Suprapubic skin (tissue), 4 donors: ENCODE data around the gene KIDINS220. TPM values are rescaled to one million over a fixed set of nuclear protein-coding genes. Genes with fewer than 3 reads are reported as not detected.

Experiments
- DNase-seq, 2 donors: peaks; one replicate each; pipeline ENCODE4 v3.0.0-alpha.2; 2019; ENCODE audit warnings: low spot score in 2 of 2
- H3K27ac ChIP-seq: fragments of 200-600 bp; sonication (generic); one replicate; pipeline ENCODE4 v1.5.1; 2019
- H3K27me3 ChIP-seq: fragments of 200-600 bp; sonication (generic); one replicate; pipeline ENCODE4 v1.5.1; 2019
- H3K36me3 ChIP-seq: fragments of 200-600 bp; sonication (generic); one replicate; pipeline ENCODE4 v1.5.1; 2019
- H3K4me1 ChIP-seq: fragments of 200-600 bp; sonication (generic); one replicate; pipeline ENCODE4 v1.5.1; 2019
- H3K4me3 ChIP-seq: fragments of 200-600 bp; sonication (generic); one replicate; pipeline ENCODE4 v1.5.1; 2019; ENCODE audit warnings: mild to moderate bottlenecking
- H3K9me3 ChIP-seq: fragments of 200-600 bp; sonication (generic); one replicate; pipeline ENCODE4 v1.5.1; 2019
- CTCF ChIP-seq, 2 donors: fragments of 200-600 bp in 1 of 2; fragments of 450-650 bp in 1 of 2; sonication (generic) in 1 of 2; IDR thresholded peaks; one replicate each; pipeline ENCODE4 v1.5.1; 2016 to 2019; ENCODE audit warnings: antibody characterized with exemption in 2 of 2, mild to moderate bottlenecking in 1 of 2, moderate library complexity in 1 of 2
- EP300 ChIP-seq: sonication (generic); formaldehyde crosslinking; IDR thresholded peaks from one replicate; pipeline ENCODE4 v1.6.1; 2017; ENCODE audit warnings: antibody characterized with exemption
- POLR2A ChIP-seq, 2 donors: fragments of 450-650 bp; IDR thresholded peaks; one replicate each; pipeline ENCODE4 v1.6.1; 2017; ENCODE audit warnings: antibody characterized with exemption in 2 of 2, mild to moderate bottlenecking in 2 of 2, moderate library complexity in 2 of 2
- POLR2AphosphoS5 ChIP-seq, 3 donors: sonication (generic); formaldehyde crosslinking; IDR thresholded peaks; one replicate each; pipeline ENCODE4 v1.6.1; 2017; ENCODE audit warnings: antibody characterized with exemption in 3 of 3
- WGBS: methylation state at CpG from one replicate; pipeline ENCODE4 v1.1.5; 2018; 5-methylcytosine and 5-hydroxymethylcytosine counted together
- total RNA-seq, 4 donors: library from RNA; depleted of rRNA; stranded (reverse); fragments of >200 nt; gene quantifications; one replicate each; pipeline ENCODE4 v1.1.0, GENCODE V29; 2016

The KIDINS220 gene
- total RNA-seq, 4 donors from 2014 or later, result 44.7 to 100 (median 53.5) TPM

GRCh38 chr2:8682719-8683667 is 154.4 kb downstream of the KIDINS220 start:
- no peak for DNase-seq
- Histone ChIP-seq H3K4me3 (peak overlapping the region; percentile 77), H3K4me1 (peaks cover 47% of the 10 kb centered on the region), H3K27me3 (no peaks in the 10 kb centered on the region), H3K9me3 (no peaks in the 10 kb centered on the region), H3K36me3 (no peaks in the 10 kb centered on the region), H3K27ac (peak overlapping the region; percentile 83)
- under 1% methylated on average over 30 of the region's 30 CpGs for WGBS
- TF ChIP-seq POLR2AphosphoS5 (IDR thresholded peaks at IDR 0.05), result no peak

GRCh38 chr2:8681786-8682692 is 155.4 kb downstream of the KIDINS220 start, which contains the start of gene ID2:
Gene ID2 (plus strand): TSS chr2:8682056. CDS start chr2:8682166, 110 bp downstream.
- peak within 1 kb of the TSS; percentile 77 for H3K4me3 ChIP-seq
- no peaks in the 10 kb centered on the region for H3K36me3 ChIP-seq
- H3K27ac ChIP-seq, result peak within 1 kb of the TSS; percentile 96
- no peak for TF ChIP-seq EP300
- peak; percentile 97 to 99 for TF ChIP-seq POLR2A (IDR thresholded peaks at IDR 0.05)
- peak; percentile 87 to 99 (median 99) for TF ChIP-seq POLR2AphosphoS5 (IDR thresholded peaks at IDR 0.05)
- no peaks in the 10 kb centered on the region for H3K9me3 ChIP-seq
- under 1% methylated on average over 30 of the region's 70 CpGs for WGBS
- DNase-seq, result peak; percentile 99
- no peaks in the 10 kb centered on the region for H3K27me3 ChIP-seq
- H3K4me1 ChIP-seq, result peaks cover 56% of the 10 kb centered on the region

GRCh38 chr2:8680822-8681760 is 156.3 kb downstream of the KIDINS220 start:
- TF ChIP-seq EP300 (no peak), POLR2A (IDR thresholded peaks at IDR 0.05) (peak in 1 of 2 donors; percentile 17), CTCF (IDR thresholded peaks at IDR 0.05) (no peak), POLR2AphosphoS5 (IDR thresholded peaks at IDR 0.05) (no peak)
- Histone ChIP-seq H3K36me3 (no peaks in the 10 kb centered on the region), H3K27ac (peak overlapping the region; percentile 96), H3K4me1 (peaks cover 64% of the 10 kb centered on the region), H3K27me3 (no peaks in the 10 kb centered on the region), H3K4me3 (peak overlapping the region; percentile 77), H3K9me3 (no peaks in the 10 kb centered on the region)
- peak; percentile 83 to 86 for DNase-seq
- WGBS, result 2% methylated on average over 30 of the region's 30 CpGs

- H3K27ac ChIP-seq, result peak overlapping the region; percentile 96
- H3K4me1 ChIP-seq, result peaks cover 59% of the 10 kb centered on the region
- 14% methylated on average over 19 of the region's 19 CpGs for WGBS
- peak overlapping the region; percentile 77 for H3K4me3 ChIP-seq
- H3K27me3 ChIP-seq, result no peaks in the 10 kb centered on the region
- no peaks in the 10 kb centered on the region for H3K36me3 ChIP-seq
- no peaks in the 10 kb centered on the region for H3K9me3 ChIP-seq
- TF ChIP-seq CTCF (IDR thresholded peaks at IDR 0.05) (no peak), EP300 (no peak), POLR2AphosphoS5 (IDR thresholded peaks at IDR 0.05) (no peak), POLR2A (IDR thresholded peaks at IDR 0.05) (no peak)
- no peak for DNase-seq
These were observed 157.3 kb downstream of the KIDINS220 start for GRCh38 chr2:8679827-8680731.

GRCh38 chr2:8679567-8679826 is 157.9 kb downstream of the KIDINS220 start:
- Histone ChIP-seq H3K4me3 (peak overlapping the region; percentile 54), H3K9me3 (peaks cover 2% of the 10 kb centered on the region), H3K36me3 (no peaks in the 10 kb centered on the region), H3K4me1 (peaks cover 54% of the 10 kb centered on the region), H3K27ac (peak overlapping the region; percentile 96), H3K27me3 (no peaks in the 10 kb centered on the region)
- WGBS, result 20% methylated on average over 8 of the region's 8 CpGs
- TF ChIP-seq POLR2AphosphoS5 (IDR thresholded peaks at IDR 0.05) (no peak), EP300 (no peak), POLR2A (IDR thresholded peaks at IDR 0.05) (no peak), CTCF (IDR thresholded peaks at IDR 0.05) (no peak)
- DNase-seq, result no peak
